DOHH2 (cell line): ENCODE measurements around the gene SLC30A10.
"Not testable (repeated sequence)": the region's sequence is repeated elsewhere in the genome, so short reads cannot be mapped to it uniquely, and the experiment has no call there.

Source experiments
- H3F3A ChIP-seq: fragments of 200-600 bp; sonication (generic), shearing (Covaris generic); 2 replicates; pipeline ENCODE4 v1.6.0; 2016; ENCODE audit warnings: antibody characterized with exemption, mild to moderate bottlenecking; ENCODE audit not compliant: control insufficient read depth, insufficient read depth
- H3K27ac ChIP-seq: fragments of 200-600 bp; sonication (generic); 2 replicates; pipeline ENCODE4 v1.5.1; 2014; ENCODE audit warnings: low read depth, mild to moderate bottlenecking, low read length, moderate library complexity
- H3K27me3 ChIP-seq: fragments of 200-600 bp; sonication (generic); 2 replicates; pipeline ENCODE4 v1.6.1; 2014; ENCODE audit warnings: mild to moderate bottlenecking, low read length, mixed read lengths; ENCODE audit not compliant: control insufficient read depth
- H3K36me3 ChIP-seq: fragments of 200-600 bp; sonication (generic); 2 replicates; pipeline ENCODE4 v1.6.1; 2014; ENCODE audit warnings: mild to moderate bottlenecking, low read length, moderate library complexity, mixed read lengths; ENCODE audit not compliant: control insufficient read depth
- H3K4me1 ChIP-seq: fragments of 200-600 bp; sonication (generic); 2 replicates; pipeline ENCODE4 v1.6.1; 2014; ENCODE audit warnings: mild to moderate bottlenecking, low read length, mixed read lengths; ENCODE audit not compliant: control insufficient read depth
- H3K4me2 ChIP-seq: fragments of 200-600 bp; sonication (generic); 2 replicates; pipeline ENCODE4 v1.6.0; 2014; ENCODE audit warnings: mild to moderate bottlenecking, low read length, moderate library complexity
- H3K4me3 ChIP-seq: fragments of 200-600 bp; sonication (generic); 2 replicates; pipeline ENCODE4 v1.5.1; 2014; ENCODE audit warnings: mild to moderate bottlenecking, low read length, mixed read lengths
- H3K79me2 ChIP-seq: fragments of 200-600 bp; sonication (generic); 2 replicates; pipeline ENCODE4 v1.6.1; 2014; ENCODE audit warnings: mild to moderate bottlenecking, low read length, mixed read lengths; ENCODE audit not compliant: control insufficient read depth
- H3K9me2 ChIP-seq: fragments of 200-600 bp; sonication (generic); replicated peaks from 2 replicates; pipeline ENCODE4 v1.6.1; 2014; ENCODE audit warnings: mild to moderate bottlenecking, low read length, mixed read lengths; ENCODE audit not compliant: control insufficient read depth
- H3K9me3 ChIP-seq: fragments of 200-600 bp; sonication (generic); 2 replicates; pipeline ENCODE4 v1.6.1; 2014; ENCODE audit warnings: antibody characterized with exemption, low read length, mixed read lengths; ENCODE audit not compliant: control insufficient read depth, insufficient read depth
- H4K20me1 ChIP-seq: fragments of 200-600 bp; sonication (generic); 2 replicates; pipeline ENCODE4 v1.6.0; 2014; ENCODE audit warnings: low read depth, mild to moderate bottlenecking, antibody characterized with exemption, low read length, moderate library complexity; ENCODE audit not compliant: control insufficient read depth, insufficient read depth
- CTCF ChIP-seq: fragments of 200-600 bp; sonication (generic); IDR thresholded peaks from one replicate; pipeline ENCODE4 v1.5.1; 2014; ENCODE audit warnings: antibody characterized with exemption, mild to moderate bottlenecking, low read depth, low read length; ENCODE audit not compliant: poor library complexity, severe bottlenecking
- EZH2phosphoT487 ChIP-seq: fragments of 200-600 bp; sonication (generic); IDR thresholded peaks from 2 replicates; pipeline ENCODE4 v1.6.1; 2017; ENCODE audit warnings: borderline replicate concordance, mild to moderate bottlenecking, antibody characterized with exemption, low read length, moderate library complexity, mixed read lengths

SLC30A10 gene

DNA sequence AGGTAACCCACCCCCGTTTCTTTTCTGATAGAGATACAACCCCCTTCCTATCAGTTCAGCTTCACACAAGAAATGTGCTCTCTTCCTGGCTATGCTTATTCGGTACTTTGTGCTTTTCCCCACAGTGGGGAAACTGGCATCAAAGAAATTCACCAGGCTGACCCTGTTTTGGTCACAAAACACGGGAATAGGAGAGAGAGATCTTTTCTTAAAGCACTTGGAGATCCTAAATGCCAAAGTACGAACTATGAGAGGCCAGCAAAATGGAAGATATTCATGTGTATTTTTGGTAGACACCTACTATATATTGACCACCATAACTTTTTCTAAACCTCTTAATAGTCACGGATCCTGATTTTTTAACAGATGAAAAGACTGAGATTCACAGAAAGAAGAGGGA, 30.0 kb downstream of the SLC30A10 start:
- Histone ChIP-seq H3K36me3 (no peaks in the 10 kb centered on the region), H3K9me3 (no peaks in the 10 kb centered on the region), H3K4me1 (no peaks in the 10 kb centered on the region), H3K27me3 (0 out of 2 replicates have a peak, but pooled peaks cover 4% of the 10 kb centered on the region), H4K20me1 (no peaks in the 10 kb centered on the region), H3K9me2 (no peaks in the 10 kb centered on the region), H3K79me2 (no peaks in the 10 kb centered on the region), H3K4me3 (no peak overlapping the region), H3K27ac (no peak overlapping the region), H3K4me2 (no peak overlapping the region), H3F3A (no peaks in the 10 kb centered on the region)
- TF ChIP-seq EZH2phosphoT487 (no peak), CTCF (no peak)

DNA sequence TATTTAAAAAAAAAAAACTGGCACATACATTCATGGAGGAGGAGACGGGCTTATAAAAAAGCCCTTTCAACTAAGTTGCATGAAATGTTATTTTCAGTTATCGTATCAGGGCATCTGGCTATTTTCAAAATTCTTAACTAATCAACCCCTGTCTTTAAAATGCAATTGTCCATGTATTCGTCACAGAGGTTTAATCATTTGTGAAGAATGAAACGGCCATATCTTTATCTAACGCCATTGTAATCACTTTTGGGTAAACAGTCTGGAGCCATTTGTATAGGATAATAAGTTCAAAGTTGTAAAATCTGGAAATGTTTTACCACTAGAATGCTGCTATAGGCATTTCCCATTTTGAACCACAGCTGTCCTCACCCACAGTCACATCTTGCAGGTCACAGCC, 30.4 kb downstream of the SLC30A10 start:
- Histone ChIP-seq H3K4me3 (no peak overlapping the region), H3K27ac (no peak overlapping the region), H3K79me2 (no peaks in the 10 kb centered on the region), H4K20me1 (no peaks in the 10 kb centered on the region), H3F3A (no peaks in the 10 kb centered on the region), H3K27me3 (0 out of 2 replicates have a peak, but pooled peaks cover 4% of the 10 kb centered on the region), H3K9me2 (no peaks in the 10 kb centered on the region), H3K9me3 (no peaks in the 10 kb centered on the region), H3K4me2 (no peak overlapping the region), H3K36me3 (no peaks in the 10 kb centered on the region), H3K4me1 (no peaks in the 10 kb centered on the region)
- TF ChIP-seq EZH2phosphoT487: no peak
- no peak for TF ChIP-seq CTCF

- not testable (repeated sequence) for H3K4me2 ChIP-seq, H3K4me1 ChIP-seq, H3K9me2 ChIP-seq, H3K36me3 ChIP-seq, H3K4me3 ChIP-seq, H4K20me1 ChIP-seq, H3K27ac ChIP-seq, H3K27me3 ChIP-seq, H3K9me3 ChIP-seq, H3K79me2 ChIP-seq, H3F3A ChIP-seq
Observed at GRCh38 chr1:219892271-219892670, 36.1 kb downstream of the SLC30A10 start.

GRCh38 chr1:219891846-219892245, 36.5 kb downstream of the SLC30A10 start:
- not testable (repeated sequence) for H3K4me1 ChIP-seq, H3K9me3 ChIP-seq, H3K27ac ChIP-seq, H4K20me1 ChIP-seq, H3K4me3 ChIP-seq, H3K4me2 ChIP-seq, H3F3A ChIP-seq, H3K79me2 ChIP-seq, H3K9me2 ChIP-seq, H3K27me3 ChIP-seq, H3K36me3 ChIP-seq

GRCh38 chr1:219888667-219889066, 39.7 kb downstream of the SLC30A10 start:
- not testable (repeated sequence) for H3K4me3 ChIP-seq, H3K36me3 ChIP-seq, H3K27me3 ChIP-seq, H3K27ac ChIP-seq, H3F3A ChIP-seq, H3K4me2 ChIP-seq, H3K9me3 ChIP-seq, H3K9me2 ChIP-seq, H3K4me1 ChIP-seq, H4K20me1 ChIP-seq, H3K79me2 ChIP-seq
